Measurements from ENCODE around the gene PCDHGA6.

DNA sequence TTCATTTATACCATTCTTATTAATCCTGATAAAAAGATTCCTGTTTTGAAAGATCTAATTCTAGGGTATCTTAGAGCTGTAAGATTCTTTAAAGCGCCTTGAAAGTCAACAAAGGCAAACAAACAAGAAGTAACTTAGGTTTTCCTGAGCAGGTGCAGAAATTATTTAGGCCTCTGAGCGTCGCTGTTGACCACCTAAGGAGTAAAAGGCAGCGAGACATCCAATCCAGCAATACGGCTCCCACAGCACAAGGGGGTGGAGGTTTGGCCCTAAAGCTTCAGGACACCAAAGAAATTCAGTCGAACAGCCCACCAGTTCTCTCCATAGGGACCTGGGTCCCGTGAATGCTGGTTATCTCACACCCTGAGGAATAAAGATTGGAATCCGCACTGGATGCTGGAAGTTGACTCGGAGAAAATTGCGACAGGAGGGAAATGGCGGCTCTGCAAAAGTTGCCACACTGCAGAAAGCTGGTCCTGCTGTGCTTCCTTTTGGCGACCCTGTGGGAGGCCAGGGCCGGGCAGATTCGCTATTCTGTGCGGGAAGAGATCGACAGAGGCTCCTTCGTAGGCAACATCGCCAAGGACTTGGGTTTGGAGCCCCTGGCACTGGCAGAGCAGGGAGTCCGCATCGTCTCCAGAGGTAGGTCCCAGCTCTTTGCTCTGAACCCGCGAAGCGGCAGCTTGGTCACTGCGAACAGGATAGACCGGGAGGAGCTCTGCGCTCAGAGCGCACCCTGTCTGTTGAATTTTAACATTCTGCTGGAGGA, 35.0 kb upstream of the PCDHGA6 start, which contains the start of gene PCDHGA2:
- TF ChIP-seq GATA2 (IDR thresholded peaks at IDR 0.05; ENCODE audit: low read depth, low read length): no peak
- no peak for TF ChIP-seq GATA3 (IDR thresholded peaks at IDR 0.05; ENCODE audit: low read depth, low read length)
